Activated T-cell treated with anti-CD3 and anti-CD28 coated beads, Interleukin-2, amount 50 U/mL, for 24 hours (primary cell): Measurements from ENCODE around the gene MGMT.

Experiments used
- DNase-seq: peaks from one replicate; pipeline ENCODE4 v3.0.0-alpha.2; 2020
- H3K27ac Mint-ChIP-seq: 2 replicates; pipeline ENCODE4 v1.8.0; 2020; ENCODE audit warnings: mild to moderate bottlenecking, mixed read lengths
- H3K27me3 Mint-ChIP-seq: 2 replicates; pipeline ENCODE4 v1.8.0; 2020; ENCODE audit warnings: mixed read lengths
- H3K36me3 Mint-ChIP-seq: 2 replicates; pipeline ENCODE4 v1.8.0; 2020; ENCODE audit warnings: low read depth, mixed read lengths
- H3K4me1 Mint-ChIP-seq: 2 replicates; pipeline ENCODE4 v1.8.0; 2020; ENCODE audit warnings: low read depth, mixed read lengths
- H3K4me3 Mint-ChIP-seq: 2 replicates; pipeline ENCODE4 v1.8.0; 2020; ENCODE audit warnings: mild to moderate bottlenecking, moderate library complexity, mixed read lengths
- H3K9me3 Mint-ChIP-seq: 2 replicates; pipeline ENCODE4 v1.8.0; 2020; ENCODE audit warnings: mixed read lengths

Gene MGMT

DNA sequence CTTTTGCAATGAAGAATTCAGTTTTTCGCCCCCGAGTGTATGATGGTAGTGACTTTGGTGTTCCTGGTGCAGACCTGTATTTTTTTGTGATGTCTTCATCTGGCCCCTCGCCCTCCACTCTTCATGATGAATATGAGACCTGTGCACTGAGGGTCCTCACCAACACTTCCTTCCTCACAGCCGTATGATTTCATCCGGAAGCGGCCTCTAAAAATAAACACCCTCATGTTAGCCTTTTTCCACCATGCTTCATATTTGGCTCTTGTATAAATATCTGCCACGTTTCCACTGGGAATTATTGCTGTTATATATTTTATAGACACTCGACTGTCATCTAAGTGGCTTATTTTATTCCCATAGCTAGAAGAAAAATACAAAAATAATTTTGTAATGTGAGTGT, 160.4 kb downstream of the MGMT start:
- H3K36me3 Mint-ChIP-seq: peaks cover 68% of the 10 kb centered on the region
- peaks cover 5% of the 10 kb centered on the region for H3K4me1 Mint-ChIP-seq
- no peak for DNase-seq
- no peak overlapping the region for H3K4me3 Mint-ChIP-seq
- H3K27me3 Mint-ChIP-seq: no peaks in the 10 kb centered on the region
- peaks cover 22% of the 10 kb centered on the region for H3K9me3 Mint-ChIP-seq
- no peak overlapping the region for H3K27ac Mint-ChIP-seq

DNA sequence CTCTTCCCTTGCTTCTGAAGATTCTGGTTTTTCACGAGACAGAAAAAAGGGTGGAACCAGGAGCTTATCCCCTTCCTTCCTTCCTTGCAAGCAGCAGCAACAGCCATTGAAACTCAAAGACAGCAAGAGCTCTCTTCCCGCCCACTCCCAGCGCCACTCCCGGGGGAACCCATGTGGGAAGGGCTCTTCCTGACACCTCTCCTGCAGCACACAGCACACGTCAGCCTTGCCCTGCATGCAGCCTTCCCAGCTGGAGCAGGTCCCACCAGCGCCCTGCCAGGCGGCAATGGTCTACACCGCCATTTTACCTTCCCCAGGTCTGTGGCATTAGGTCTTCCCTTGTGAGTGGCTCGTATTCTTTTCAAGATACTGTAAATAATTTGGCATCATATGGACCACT, 161.8 kb downstream of the MGMT start:
- DNase-seq: no peak
- Mint-ChIP-seq H3K36me3 (peaks cover 77% of the 10 kb centered on the region), H3K4me3 (no peak overlapping the region), H3K9me3 (peaks cover 30% of the 10 kb centered on the region), H3K27me3 (no peaks in the 10 kb centered on the region), H3K4me1 (peaks cover 5% of the 10 kb centered on the region), H3K27ac (no peak overlapping the region)

DNA sequence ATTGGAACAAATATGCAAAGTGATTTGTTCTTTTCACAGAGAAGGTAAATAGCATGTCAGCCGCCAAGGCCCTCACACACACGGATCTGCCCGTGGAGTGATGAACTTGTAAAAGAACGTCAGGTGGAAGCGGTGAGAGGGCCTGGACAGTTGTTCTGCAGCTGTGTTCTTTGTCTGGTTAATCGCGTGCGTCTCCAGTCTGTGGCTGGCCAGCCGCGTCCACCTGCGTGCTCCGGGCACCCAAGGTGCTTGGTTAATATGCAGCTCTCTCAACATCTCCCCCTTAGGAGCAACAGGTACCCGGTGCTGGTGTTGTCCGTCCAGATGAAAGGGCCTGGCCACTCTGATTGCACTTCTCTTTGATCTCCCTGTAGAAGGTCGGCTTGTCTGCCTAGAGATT, 162.9 kb downstream of the MGMT start:
- no peak overlapping the region for H3K4me3 Mint-ChIP-seq
- peaks cover 5% of the 10 kb centered on the region for H3K4me1 Mint-ChIP-seq
- no peak overlapping the region for H3K27ac Mint-ChIP-seq
- H3K9me3 Mint-ChIP-seq: peaks cover 37% of the 10 kb centered on the region
- no peak for DNase-seq
- no peaks in the 10 kb centered on the region for H3K27me3 Mint-ChIP-seq
- peaks cover 77% of the 10 kb centered on the region for H3K36me3 Mint-ChIP-seq

DNA sequence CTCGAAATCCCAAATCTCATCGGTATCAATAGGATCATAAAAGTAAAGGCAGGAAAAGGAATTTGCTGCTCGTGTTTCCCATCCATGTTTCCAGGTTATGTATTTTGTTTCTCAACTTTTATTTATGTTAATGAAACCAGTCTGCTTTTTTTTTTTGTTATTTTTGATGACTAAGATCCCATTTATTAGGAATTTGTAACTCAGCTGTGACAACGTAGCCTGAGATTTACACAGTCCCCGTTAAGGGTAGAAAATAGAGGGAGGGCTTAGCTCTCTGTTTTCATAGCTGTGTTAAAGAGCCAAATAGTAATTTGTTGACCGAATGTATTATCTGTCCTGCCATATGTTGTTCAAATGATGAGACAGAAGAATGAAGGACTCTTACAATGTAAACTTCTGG, 164.0 kb downstream of the MGMT start:
- H3K36me3 Mint-ChIP-seq: peaks cover 81% of the 10 kb centered on the region
- H3K4me1 Mint-ChIP-seq: peaks cover 5% of the 10 kb centered on the region
- peaks cover 34% of the 10 kb centered on the region for H3K9me3 Mint-ChIP-seq
- no peak overlapping the region for H3K4me3 Mint-ChIP-seq
- H3K27ac Mint-ChIP-seq: no peak overlapping the region
- no peaks in the 10 kb centered on the region for H3K27me3 Mint-ChIP-seq
- no peak for DNase-seq

DNA sequence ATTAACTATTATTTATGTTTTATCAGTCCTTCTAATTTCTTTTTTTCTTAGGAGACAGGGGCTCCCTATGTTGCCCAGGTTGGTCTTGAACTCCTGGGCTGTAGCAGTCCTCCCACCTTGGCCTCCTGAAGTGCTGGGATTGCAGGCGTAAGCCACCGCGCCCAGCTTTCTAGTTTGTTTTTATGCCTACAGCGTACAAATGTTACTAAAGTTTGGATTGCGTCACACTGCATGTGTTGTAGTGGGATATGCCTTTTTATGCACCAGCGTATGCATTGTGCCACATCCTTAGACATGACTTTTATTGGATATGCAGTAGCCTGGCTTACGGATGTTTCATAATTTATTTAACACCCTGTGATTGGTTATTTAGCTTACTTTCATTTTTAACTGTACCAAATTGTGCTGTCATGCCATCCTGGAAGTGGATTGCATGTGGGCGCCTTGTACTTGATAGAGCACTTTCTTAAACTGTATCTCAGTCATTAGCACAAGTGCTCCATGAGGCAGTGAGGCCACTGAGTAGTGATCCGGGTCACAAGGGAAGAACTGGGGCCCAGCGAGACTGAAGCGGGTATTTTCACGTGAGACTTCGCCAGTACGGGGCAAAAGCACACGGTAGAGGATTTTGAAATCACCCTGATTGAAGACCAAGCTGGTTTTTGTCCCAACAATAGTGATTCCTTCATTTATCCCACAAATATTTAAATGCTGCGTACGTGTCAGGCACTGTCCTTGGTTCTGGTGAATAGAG, 165.0 kb downstream of the MGMT start:
- Mint-ChIP-seq H3K36me3 (peaks cover 84% of the 10 kb centered on the region), H3K27me3 (no peaks in the 10 kb centered on the region), H3K4me3 (no peak overlapping the region)

DNA sequence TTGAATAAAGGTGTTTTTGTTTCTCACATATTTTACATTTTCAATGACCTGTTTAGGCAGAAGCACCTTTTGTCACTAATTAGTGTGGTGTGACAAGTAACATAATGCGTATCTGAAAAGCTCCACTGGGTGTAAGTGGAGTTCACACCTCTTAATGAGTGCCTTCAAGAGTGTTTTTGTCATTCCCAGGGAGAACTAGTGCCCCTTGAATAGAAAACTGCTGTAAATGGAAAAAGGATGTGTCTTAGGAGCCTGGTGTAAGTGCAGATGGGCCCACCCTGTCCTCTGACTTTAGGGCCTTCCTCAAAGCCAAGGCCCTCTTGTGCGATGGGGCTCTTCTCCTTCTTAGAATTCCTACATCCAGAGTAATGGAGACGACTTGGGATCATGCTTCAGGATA, 170.0 kb downstream of the MGMT start:
- no peak overlapping the region for H3K27ac Mint-ChIP-seq
- no peak for DNase-seq
- H3K9me3 Mint-ChIP-seq: peaks cover 19% of the 10 kb centered on the region
- peaks cover 63% of the 10 kb centered on the region for H3K36me3 Mint-ChIP-seq
- no peaks in the 10 kb centered on the region for H3K27me3 Mint-ChIP-seq
- no peak overlapping the region for H3K4me3 Mint-ChIP-seq
- no peaks in the 10 kb centered on the region for H3K4me1 Mint-ChIP-seq

More for the DNA sequence above, 165.0 kb downstream of the MGMT start:
- H3K4me1 Mint-ChIP-seq: peaks cover 4% of the 10 kb centered on the region
- no peak for DNase-seq
- H3K9me3 Mint-ChIP-seq: peaks cover 34% of the 10 kb centered on the region
- H3K27ac Mint-ChIP-seq: no peak overlapping the region

DNA sequence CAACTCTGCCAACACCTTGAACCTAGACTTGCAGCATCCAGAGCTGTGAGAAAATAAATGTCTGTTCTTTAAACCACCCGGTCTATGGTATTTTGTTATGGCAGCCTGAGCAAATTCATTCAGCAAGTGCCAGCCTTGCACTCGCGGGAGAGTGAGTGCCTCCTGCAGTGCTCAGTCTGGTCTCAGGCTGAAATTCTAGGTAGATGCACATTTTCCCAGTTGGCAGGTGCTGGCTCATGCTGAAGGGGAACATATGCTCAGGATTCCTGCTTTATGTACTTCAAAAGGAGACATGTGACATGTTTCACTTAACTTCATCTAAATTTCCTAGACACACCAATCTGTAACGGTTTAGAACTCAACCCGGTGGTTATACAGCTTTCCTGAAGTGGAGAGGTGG, 170.8 kb downstream of the MGMT start:
- Mint-ChIP-seq H3K27ac (no peak overlapping the region), H3K4me1 (no peaks in the 10 kb centered on the region), H3K27me3 (no peaks in the 10 kb centered on the region), H3K4me3 (no peak overlapping the region), H3K9me3 (peaks cover 13% of the 10 kb centered on the region), H3K36me3 (peaks cover 54% of the 10 kb centered on the region)
- DNase-seq: no peak

DNA sequence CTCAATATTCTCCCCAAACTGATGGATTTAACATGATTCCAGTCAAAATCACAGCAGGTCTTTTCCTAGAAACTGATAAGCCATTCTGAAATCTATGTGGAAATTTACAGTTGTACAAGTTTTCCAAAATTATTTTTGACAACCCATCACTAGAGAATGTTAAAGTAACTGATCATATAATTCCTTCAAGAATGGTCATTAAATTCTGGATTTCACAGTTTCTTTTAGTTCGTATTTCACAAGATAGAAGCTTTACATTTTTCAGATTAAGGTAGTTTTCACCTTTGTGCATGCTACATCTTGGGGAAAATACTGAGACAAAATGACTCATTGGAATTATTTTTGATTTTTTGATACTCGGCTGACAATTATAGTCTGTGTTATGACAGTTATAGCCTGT, 174.3 kb downstream of the MGMT start:
- Mint-ChIP-seq H3K4me1 (peaks cover 2% of the 10 kb centered on the region), H3K36me3 (peaks cover 46% of the 10 kb centered on the region), H3K27me3 (no peaks in the 10 kb centered on the region), H3K9me3 (no peaks in the 10 kb centered on the region), H3K27ac (no peak overlapping the region), H3K4me3 (no peak overlapping the region)
- no peak for DNase-seq

DNA sequence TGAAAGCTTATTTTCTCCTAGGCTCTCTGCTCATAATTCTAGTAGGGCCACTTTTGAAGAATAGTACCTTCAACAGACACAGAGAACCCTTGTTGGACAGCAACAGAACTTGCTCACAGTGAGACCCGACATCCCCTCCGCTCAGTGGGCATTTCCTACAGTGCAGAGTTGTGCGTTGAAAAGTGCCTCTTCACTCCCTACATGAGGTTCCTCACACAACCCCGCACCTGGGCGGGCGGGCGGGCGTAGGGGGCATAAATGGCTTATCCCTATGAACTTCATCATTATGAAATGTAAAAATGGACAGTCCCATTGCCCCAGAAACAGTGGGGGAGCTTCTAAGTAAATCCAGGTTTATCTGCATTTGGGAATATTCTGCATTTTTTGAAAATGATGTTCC, 174.9 kb downstream of the MGMT start:
- H3K4me1 Mint-ChIP-seq: peaks cover 2% of the 10 kb centered on the region
- no peak for DNase-seq
- H3K36me3 Mint-ChIP-seq: peaks cover 43% of the 10 kb centered on the region

DNA sequence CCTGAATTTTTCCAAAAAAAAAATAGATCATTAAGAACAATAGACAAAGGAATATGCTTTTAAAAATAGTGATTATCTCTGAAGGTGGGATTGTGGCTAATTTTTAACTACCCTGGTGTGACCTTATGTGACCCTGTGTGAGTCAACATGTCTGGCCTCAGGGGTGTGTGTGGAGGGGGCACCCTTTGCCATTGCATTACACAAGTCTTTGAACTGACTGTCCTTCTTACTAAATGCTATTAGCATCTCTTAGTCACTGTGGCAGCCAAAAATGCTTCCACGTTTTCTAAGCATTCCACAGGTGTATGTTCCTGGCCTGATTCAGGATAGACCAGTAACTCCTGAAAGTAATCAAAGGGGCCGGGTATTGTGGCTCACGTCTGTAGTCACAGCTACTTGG, 175.4 kb downstream of the MGMT start:
- no peaks in the 10 kb centered on the region for H3K27me3 Mint-ChIP-seq
- H3K36me3 Mint-ChIP-seq: peaks cover 38% of the 10 kb centered on the region
- no peak overlapping the region for H3K4me3 Mint-ChIP-seq
- peaks cover 2% of the 10 kb centered on the region for H3K4me1 Mint-ChIP-seq
- no peaks in the 10 kb centered on the region for H3K9me3 Mint-ChIP-seq
- no peak for DNase-seq
- no peak overlapping the region for H3K27ac Mint-ChIP-seq

More for the DNA sequence above, 174.9 kb downstream of the MGMT start:
- H3K27ac Mint-ChIP-seq: no peak overlapping the region
- H3K4me3 Mint-ChIP-seq: no peak overlapping the region
- H3K27me3 Mint-ChIP-seq: no peaks in the 10 kb centered on the region
- no peaks in the 10 kb centered on the region for H3K9me3 Mint-ChIP-seq

DNA sequence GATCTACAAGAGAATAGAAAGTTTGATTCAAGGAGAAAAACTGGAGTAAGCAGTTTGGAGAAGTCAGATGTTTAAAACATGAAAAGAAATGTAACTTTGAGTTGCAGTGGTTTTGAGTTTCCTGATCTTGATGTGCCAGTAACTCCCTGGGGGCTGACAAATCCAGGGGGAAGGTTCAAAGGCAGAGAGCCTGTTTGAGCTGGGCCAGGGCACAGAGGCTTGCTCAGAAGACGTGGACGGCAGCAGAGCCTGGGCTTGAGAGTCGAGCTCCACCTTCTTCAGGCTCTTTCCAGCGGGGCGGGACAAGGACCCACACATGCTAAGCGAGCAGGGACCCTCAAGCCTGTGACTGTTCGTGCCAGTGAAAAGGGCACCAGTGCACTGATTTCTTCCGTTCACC, 176.2 kb downstream of the MGMT start:
- H3K4me3 Mint-ChIP-seq: no peak overlapping the region
- H3K9me3 Mint-ChIP-seq: no peaks in the 10 kb centered on the region
- no peak overlapping the region for H3K27ac Mint-ChIP-seq
- H3K4me1 Mint-ChIP-seq: peaks cover 2% of the 10 kb centered on the region
- no peaks in the 10 kb centered on the region for H3K27me3 Mint-ChIP-seq
- no peak for DNase-seq
- H3K36me3 Mint-ChIP-seq: peaks cover 30% of the 10 kb centered on the region

DNA sequence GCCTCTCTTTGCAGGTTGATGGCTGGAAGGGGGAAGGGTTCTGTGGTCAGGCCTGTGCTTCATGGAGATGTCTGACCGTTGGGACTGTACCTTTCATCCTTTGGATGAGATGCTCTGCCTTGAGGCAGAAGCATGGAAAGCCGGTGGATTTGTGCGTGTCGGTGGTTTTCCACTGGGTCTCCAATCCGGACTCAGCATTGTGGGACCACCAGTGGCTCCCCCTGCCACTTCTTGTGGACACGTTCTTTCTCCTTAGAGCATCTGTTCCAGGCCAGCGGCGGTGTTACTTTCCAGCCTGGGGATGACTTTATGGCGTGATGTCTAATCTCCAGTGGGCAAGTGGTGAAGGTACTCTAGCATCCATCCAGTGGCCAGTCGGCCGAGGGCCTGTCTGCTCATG, 178.4 kb downstream of the MGMT start:
- no peak overlapping the region for H3K27ac Mint-ChIP-seq
- H3K9me3 Mint-ChIP-seq: no peaks in the 10 kb centered on the region

DNA sequence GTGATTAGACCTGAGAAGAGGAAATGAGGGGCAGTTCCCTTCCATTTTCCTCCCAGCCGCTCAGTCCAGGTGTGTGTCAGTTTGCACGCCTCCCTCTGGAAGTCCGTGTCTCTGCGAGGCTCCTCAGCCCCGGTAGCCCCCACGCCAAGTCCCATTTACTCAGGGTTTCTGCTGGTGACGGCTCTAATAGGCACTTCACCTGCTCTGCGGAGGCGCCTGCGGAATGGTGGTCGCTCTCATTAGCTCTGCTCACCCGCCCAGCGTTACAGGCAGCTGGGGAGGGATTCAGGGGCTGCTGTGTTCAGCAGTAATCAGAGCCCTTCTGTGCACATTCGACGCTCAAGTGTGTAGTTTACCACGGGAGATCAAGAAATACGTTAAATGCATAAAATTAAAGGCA, 179.9 kb downstream of the MGMT start:
- Mint-ChIP-seq H3K4me3 (no peak overlapping the region), H3K36me3 (peaks cover 43% of the 10 kb centered on the region), H3K27me3 (no peaks in the 10 kb centered on the region), H3K4me1 (peaks cover 2% of the 10 kb centered on the region), H3K9me3 (no peaks in the 10 kb centered on the region), H3K27ac (no peak overlapping the region)
- no peak for DNase-seq

More for the DNA sequence above, 178.4 kb downstream of the MGMT start:
- H3K4me3 Mint-ChIP-seq: no peak overlapping the region
- peaks cover 37% of the 10 kb centered on the region for H3K36me3 Mint-ChIP-seq
- DNase-seq: no peak
- H3K4me1 Mint-ChIP-seq: peaks cover 2% of the 10 kb centered on the region
- H3K27me3 Mint-ChIP-seq: no peaks in the 10 kb centered on the region

DNA sequence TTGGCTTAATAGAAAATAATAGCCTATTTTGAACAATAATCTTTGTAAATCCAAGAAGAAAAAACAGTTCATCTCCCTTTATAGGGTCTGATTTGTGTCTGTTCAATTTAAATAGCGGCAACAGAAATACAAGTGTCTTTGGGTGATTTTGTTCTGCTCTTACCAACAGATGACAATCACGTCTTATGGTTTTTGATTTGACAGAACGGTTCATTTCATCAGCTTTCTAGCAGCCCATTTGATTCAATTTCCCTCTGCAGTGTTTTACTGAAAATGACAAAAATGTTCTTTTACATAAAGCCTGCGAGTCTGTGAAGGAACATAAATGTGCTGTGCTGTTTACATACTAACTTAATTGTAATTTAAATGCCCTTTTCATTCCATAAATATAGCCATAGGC, 180.5 kb downstream of the MGMT start:
- H3K27me3 Mint-ChIP-seq: no peaks in the 10 kb centered on the region
- no peak overlapping the region for H3K4me3 Mint-ChIP-seq
- peaks cover 46% of the 10 kb centered on the region for H3K36me3 Mint-ChIP-seq
- DNase-seq: no peak
- H3K9me3 Mint-ChIP-seq: no peaks in the 10 kb centered on the region
- H3K4me1 Mint-ChIP-seq: peaks cover 2% of the 10 kb centered on the region
- no peak overlapping the region for H3K27ac Mint-ChIP-seq

DNA sequence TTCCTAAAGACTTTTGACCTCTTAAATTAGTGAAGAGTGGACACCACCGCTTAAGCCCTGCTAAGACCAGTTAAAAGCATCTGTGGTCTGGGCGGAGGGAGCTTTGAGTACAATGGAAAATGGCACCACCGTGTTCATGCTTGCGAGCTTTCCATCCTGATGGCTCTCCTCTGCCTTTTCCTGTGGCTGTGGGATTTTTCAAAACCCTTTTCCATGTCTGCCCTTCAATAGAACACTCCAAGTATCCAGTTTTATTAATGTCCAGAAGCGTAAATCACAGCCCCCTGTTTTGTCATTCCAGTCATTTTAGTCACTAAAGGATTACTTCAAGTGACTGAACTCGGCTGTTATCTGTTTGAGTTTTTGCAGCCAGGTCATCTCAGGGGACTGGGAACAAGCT, 181.8 kb downstream of the MGMT start:
- DNase-seq: no peak
- Mint-ChIP-seq H3K4me1 (peaks cover 2% of the 10 kb centered on the region), H3K9me3 (peaks cover 2% of the 10 kb centered on the region), H3K4me3 (no peak overlapping the region), H3K36me3 (peaks cover 40% of the 10 kb centered on the region), H3K27me3 (no peaks in the 10 kb centered on the region), H3K27ac (no peak overlapping the region)

DNA sequence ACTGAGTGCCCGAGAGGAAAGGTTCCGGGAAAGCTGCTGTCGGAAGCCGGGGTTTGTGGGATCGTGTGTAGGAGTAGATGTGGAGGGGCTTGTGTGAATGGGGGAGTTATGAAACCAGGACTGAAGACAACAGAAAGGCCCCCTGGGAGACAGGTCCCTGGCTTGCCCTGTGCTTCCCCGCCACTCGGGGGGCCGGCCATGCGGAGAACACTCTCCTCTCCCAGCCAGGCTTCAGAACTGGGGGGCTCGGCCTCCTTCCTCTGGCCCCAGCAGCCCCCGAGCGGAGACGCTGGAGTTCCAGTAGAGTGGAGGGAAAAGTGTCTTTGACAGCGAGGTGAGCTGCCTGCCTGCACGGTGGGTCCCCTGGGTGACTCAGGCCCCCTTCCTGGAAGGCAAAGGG, 185.0 kb downstream of the MGMT start:
- Mint-ChIP-seq H3K4me3 (no peak overlapping the region), H3K36me3 (peaks cover 40% of the 10 kb centered on the region), H3K4me1 (peaks cover 2% of the 10 kb centered on the region), H3K27me3 (no peaks in the 10 kb centered on the region), H3K9me3 (peaks cover 2% of the 10 kb centered on the region), H3K27ac (no peak overlapping the region)
- no peak for DNase-seq
